Measurements from ENCODE around the gene GJD4. TPM values are rescaled to one million over a fixed set of nuclear protein-coding genes. Genes with fewer than 3 reads are reported as not detected.

Gene GJD4
- total RNA-seq, 4 donors from 2014 or later: not detected

- TF ChIP-seq CTCF (IDR thresholded peaks at IDR 0.05): no peak
- intact Hi-C loops (cut with DNase I; ENCODE audit: low total_unique reads): no loop called here
- DNase-seq (ENCODE audit: low spot score in 2 of 2): peak in 1 of 2 donors; percentile 53
- no peak overlapping the region for H3K4me3 ChIP-seq (ENCODE audit: low read depth, poor library complexity, severe bottlenecking)
- WGBS, 2 donors: 92 to 94% methylated on average over 9 of the region's 9 CpGs
These were observed 30.2 kb upstream of the GJD4 start for GRCh38 chr10:35574924-35575352.

GRCh38 chr10:35575640-35576039 lies 29.5 kb upstream of the GJD4 start:
- peak in 1 of 2 donors; percentile 76 for DNase-seq (ENCODE audit: low spot score in 2 of 2)
- H3K4me3 ChIP-seq (ENCODE audit: low read depth, poor library complexity, severe bottlenecking): no peak overlapping the region
- TF ChIP-seq POLR2A (IDR thresholded peaks at IDR 0.05) (no peak), CTCF (IDR thresholded peaks at IDR 0.05) (no peak)
- intact Hi-C loops (cut with DNase I; ENCODE audit: low total_unique reads): no loop called here
- WGBS, 2 donors: 94 to 97% methylated on average over 9 of the region's 9 CpGs

GRCh38 chr10:35576730-35577129 lies 28.4 kb upstream of the GJD4 start:
- WGBS, 2 donors: 90 to 95% methylated on average over 3 of the region's 3 CpGs
- TF ChIP-seq CTCF (IDR thresholded peaks at IDR 0.05) (no peak), POLR2A (IDR thresholded peaks at IDR 0.05) (no peak)
- intact Hi-C loops (cut with DNase I; ENCODE audit: low total_unique reads): no loop called here
- DNase-seq (ENCODE audit: low spot score in 2 of 2): peak in 1 of 2 donors; percentile 50
- no peak overlapping the region for H3K4me3 ChIP-seq (ENCODE audit: low read depth, poor library complexity, severe bottlenecking)

GRCh38 chr10:35577926-35578617 lies 27.1 kb upstream of the GJD4 start:
- 20 to 33% methylated on average over 7 of the region's 7 CpGs for whole genome bisulfite sequencing, 2 donors
- H3K4me3 ChIP-seq (ENCODE audit: low read depth, poor library complexity, severe bottlenecking): no peak overlapping the region
- intact Hi-C loops (cut with DNase I; ENCODE audit: low total_unique reads): no loop called here
- peak in 1 of 2 donors; percentile 72 for DNase-seq (ENCODE audit: low spot score in 2 of 2)
- no peak for TF ChIP-seq POLR2A (IDR thresholded peaks at IDR 0.05)
- TF ChIP-seq CTCF (IDR thresholded peaks at IDR 0.05): no peak

- peak in 1 of 2 donors; percentile 31 for DNase-seq (ENCODE audit: low spot score in 2 of 2)
- 77 to 81% methylated on average over 4 of the region's 4 CpGs for WGBS, 2 donors
- H3K4me3 ChIP-seq (ENCODE audit: low read depth, poor library complexity, severe bottlenecking): no peak overlapping the region
- no peak for TF ChIP-seq POLR2A (IDR thresholded peaks at IDR 0.05)
- intact Hi-C loops (cut with DNase I; ENCODE audit: low total_unique reads): no loop called here
These were observed 26.6 kb upstream of the GJD4 start for GRCh38 chr10:35578618-35578956.

- no peak for TF ChIP-seq CTCF (IDR thresholded peaks at IDR 0.05)
- TF ChIP-seq POLR2A (IDR thresholded peaks at IDR 0.05): no peak
- intact Hi-C loops (cut with DNase I; ENCODE audit: low total_unique reads): no loop called here
- WGBS, 2 donors: 73 to 77% methylated on average over 3 of the region's 3 CpGs
- no peak overlapping the region for H3K4me3 ChIP-seq (ENCODE audit: low read depth, poor library complexity, severe bottlenecking)
- DNase-seq (ENCODE audit: low spot score in 2 of 2): peak in 1 of 2 donors; percentile 20
These were observed 26.0 kb upstream of the GJD4 start for GRCh38 chr10:35579116-35579515.

Data from lower leg skin (tissue), 4 donors.